PC-3 (cell line): ENCODE data around the gene NUP62.

Source experiments
- EZH2 ChIP-seq: fragments of 300-600 bp; sonication (generic); IDR thresholded peaks from one replicate; pipeline ENCODE4 v1.6.1; 2017; ENCODE audit warnings: antibody characterized with exemption, mild to moderate bottlenecking, low read length; ENCODE audit not compliant: unreplicated experiment
- TF ChIP-seq, protein P1 (sequence below): fragments of 300-600 bp; sonication (generic); conservative IDR thresholded peaks from 2 replicates; pipeline ENCODE4 v1.5.1; 2017; ENCODE audit warnings: antibody characterized with exemption, low read depth, mild to moderate bottlenecking, low read length

DNA sequence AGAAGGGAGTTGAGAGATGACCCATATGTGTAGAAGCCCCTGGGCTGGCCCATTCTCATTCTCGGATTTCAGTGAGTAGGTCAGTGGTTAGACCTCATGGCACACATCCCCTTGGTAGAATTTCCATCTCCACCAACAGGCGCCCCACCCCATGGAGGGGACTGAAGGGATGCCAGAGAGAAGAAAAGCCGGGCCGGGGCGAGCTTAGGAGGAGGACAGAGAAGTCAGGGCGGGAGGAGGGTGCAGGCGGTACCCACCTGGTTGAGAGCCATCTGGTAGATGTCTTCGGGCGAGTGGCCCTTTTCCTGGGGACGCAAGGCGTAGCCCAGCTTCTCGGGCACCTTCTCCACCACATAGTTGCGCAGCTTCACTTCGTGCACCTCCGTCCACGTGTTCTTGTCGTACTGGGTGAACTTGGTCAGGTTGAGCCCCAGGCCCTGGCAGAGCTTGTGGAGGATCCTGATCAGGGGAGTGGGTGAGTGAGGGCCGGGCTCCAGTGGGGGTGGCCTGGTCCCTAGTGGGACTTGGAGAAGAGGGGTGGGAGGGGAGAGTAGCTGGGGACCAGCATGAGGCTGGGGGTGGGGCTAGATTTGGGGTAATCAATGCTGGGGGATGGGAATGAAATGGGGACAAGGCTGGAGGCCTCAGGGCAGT is 35.2 kb downstream of the NUP62 start:
- TF ChIP-seq EZH2, result no peak
- TF ChIP-seq, protein P1, sequence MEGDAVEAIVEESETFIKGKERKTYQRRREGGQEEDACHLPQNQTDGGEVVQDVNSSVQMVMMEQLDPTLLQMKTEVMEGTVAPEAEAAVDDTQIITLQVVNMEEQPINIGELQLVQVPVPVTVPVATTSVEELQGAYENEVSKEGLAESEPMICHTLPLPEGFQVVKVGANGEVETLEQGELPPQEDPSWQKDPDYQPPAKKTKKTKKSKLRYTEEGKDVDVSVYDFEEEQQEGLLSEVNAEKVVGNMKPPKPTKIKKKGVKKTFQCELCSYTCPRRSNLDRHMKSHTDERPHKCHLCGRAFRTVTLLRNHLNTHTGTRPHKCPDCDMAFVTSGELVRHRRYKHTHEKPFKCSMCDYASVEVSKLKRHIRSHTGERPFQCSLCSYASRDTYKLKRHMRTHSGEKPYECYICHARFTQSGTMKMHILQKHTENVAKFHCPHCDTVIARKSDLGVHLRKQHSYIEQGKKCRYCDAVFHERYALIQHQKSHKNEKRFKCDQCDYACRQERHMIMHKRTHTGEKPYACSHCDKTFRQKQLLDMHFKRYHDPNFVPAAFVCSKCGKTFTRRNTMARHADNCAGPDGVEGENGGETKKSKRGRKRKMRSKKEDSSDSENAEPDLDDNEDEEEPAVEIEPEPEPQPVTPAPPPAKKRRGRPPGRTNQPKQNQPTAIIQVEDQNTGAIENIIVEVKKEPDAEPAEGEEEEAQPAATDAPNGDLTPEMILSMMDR, result no peak
